ENCODE measurements around the gene SERPINA12. TPM values are rescaled to one million over a fixed set of nuclear protein-coding genes. Genes with fewer than 3 reads are reported as not detected.

The SERPINA12 gene
- not detected in 2 replicates for total RNA-seq

GRCh38 chr14:94509356-94509755 lies at the start of gene SERPINA12:
SERPINA12 (minus strand) TSS chr14:94509469; CDS start chr14:94498397, 11,072 bp downstream.

GRCh38 chr14:94476023-94476422 lies 33.2 kb downstream of the SERPINA12 start, which contains the start of gene SERPINA9:
SERPINA9 (minus strand) TSS chr14:94476197; CDS start chr14:94469840, 6,357 bp downstream.

Other genes with a start within 250 kb of the SERPINA12 start
- not detected in 2 replicates for gene SERPINA10, start 216.2 kb downstream of the SERPINA12 start, total RNA-seq
- gene SERPINA6, start 186.1 kb downstream of the SERPINA12 start, total RNA-seq, result not detected in 2 replicates
- not detected in 2 replicates for gene SERPINA2, start 142.8 kb downstream of the SERPINA12 start, total RNA-seq
- not detected in 2 replicates for gene SERPINA1, start 120.9 kb downstream of the SERPINA12 start, total RNA-seq
- not detected in 2 replicates for gene SERPINA11, start 56.7 kb downstream of the SERPINA12 start, total RNA-seq
- not detected in 2 replicates for gene SERPINA9, start 33.3 kb downstream of the SERPINA12 start, total RNA-seq
- not detected in 2 replicates for gene SERPINA4, start 52.0 kb upstream of the SERPINA12 start, total RNA-seq
- 1.1 and 1.5 TPM in 2 replicates for gene SERPINA5, start 72.0 kb upstream of the SERPINA12 start, total RNA-seq
- 324 and 530 TPM in 2 replicates for gene SERPINA3, start 102.9 kb upstream of the SERPINA12 start, total RNA-seq